IMR-90 (cell line): ENCODE results near the gene TBC1D22A.

ENCODE experiments used
- BHLHE40 ChIP-seq: fragments of 150-350 bp; IDR thresholded peaks from 2 replicates; pipeline ENCODE4 v1.6.1; 2016; ENCODE audit warnings: mild to moderate bottlenecking, low read depth, low read length
- CEBPB ChIP-seq: IDR thresholded peaks from 2 replicates; pipeline ENCODE4 v1.6.1; 2012; ENCODE audit warnings: low read depth, low read length, improper control_type of control experiment
- CTCF ChIP-seq: conservative IDR thresholded peaks from 2 replicates; pipeline ENCODE4 v1.5.1; 2012; ENCODE audit warnings: mild to moderate bottlenecking, low read depth, low read length, improper control_type of control experiment
- FOS ChIP-seq: fragments of 150-350 bp; IDR thresholded peaks from 2 replicates; pipeline ENCODE4 v1.6.1; 2016; ENCODE audit warnings: low read depth, low read length
- MAFK ChIP-seq: IDR thresholded peaks from 2 replicates; pipeline ENCODE4 v1.6.1; 2012; ENCODE audit warnings: low read depth, low read length, improper control_type of control experiment
- MXI1 ChIP-seq: IDR thresholded peaks from 2 replicates; pipeline ENCODE4 v1.6.1; 2012; ENCODE audit warnings: low read depth, mild to moderate bottlenecking, low read length, moderate library complexity, borderline replicate concordance
- POLR2A ChIP-seq: IDR thresholded peaks from 2 replicates; pipeline ENCODE4 v1.6.1; 2012; ENCODE audit warnings: mild to moderate bottlenecking, low read depth, low read length
- RAD21 ChIP-seq: IDR thresholded peaks from 2 replicates; pipeline ENCODE4 v1.6.1; 2012; ENCODE audit warnings: low read length, improper control_type of control experiment
- RCOR1 ChIP-seq: IDR thresholded peaks from 2 replicates; pipeline ENCODE4 v1.6.1; 2012; ENCODE audit warnings: mild to moderate bottlenecking, low read length, improper control_type of control experiment; ENCODE audit not compliant: insufficient replicate concordance
- RFX5 ChIP-seq: IDR thresholded peaks from 2 replicates; pipeline ENCODE4 v1.8.0; 2012; ENCODE audit warnings: low read depth, mild to moderate bottlenecking, low read length, moderate library complexity
- USF2 ChIP-seq: fragments of 150-350 bp; IDR thresholded peaks from 2 replicates; pipeline ENCODE4 v1.6.1; 2017; ENCODE audit warnings: mild to moderate bottlenecking, antibody characterized with exemption, low read length, low read depth
- TF ChIP-seq, protein P1 (sequence below): fragments of 150-350 bp; IDR thresholded peaks from 2 replicates; pipeline ENCODE4 v1.6.1; 2016; ENCODE audit warnings: low read depth, mild to moderate bottlenecking, low read length, moderate library complexity, borderline replicate concordance

DNA sequence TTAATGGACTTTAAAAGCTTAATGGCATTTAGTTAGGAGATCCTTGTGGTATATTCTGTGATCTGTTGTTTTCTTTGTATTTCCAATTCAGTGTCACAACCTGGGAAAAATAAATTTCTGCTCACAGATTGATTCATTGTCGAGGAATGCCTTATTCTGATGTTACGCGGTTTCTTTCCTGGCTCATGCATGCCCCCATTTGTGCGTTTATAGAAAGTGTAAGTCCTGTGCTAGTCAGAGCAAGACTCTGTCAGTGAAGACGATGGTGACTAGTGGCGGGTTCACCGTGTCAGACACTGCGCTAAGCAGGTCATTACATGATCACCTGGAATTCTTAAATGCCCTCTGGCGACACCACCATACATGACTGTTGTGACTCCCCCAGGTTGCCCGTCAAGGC, 169.4 kb downstream of the TBC1D22A start:
- TF ChIP-seq POLR2A, result no peak
- TF ChIP-seq CTCF, result no peak
- no peak for TF ChIP-seq USF2
- TF ChIP-seq CEBPB, result no peak
- no peak for TF ChIP-seq RCOR1
- TF ChIP-seq RAD21, result no peak
- TF ChIP-seq MXI1, result no peak
- TF ChIP-seq, protein P1, sequence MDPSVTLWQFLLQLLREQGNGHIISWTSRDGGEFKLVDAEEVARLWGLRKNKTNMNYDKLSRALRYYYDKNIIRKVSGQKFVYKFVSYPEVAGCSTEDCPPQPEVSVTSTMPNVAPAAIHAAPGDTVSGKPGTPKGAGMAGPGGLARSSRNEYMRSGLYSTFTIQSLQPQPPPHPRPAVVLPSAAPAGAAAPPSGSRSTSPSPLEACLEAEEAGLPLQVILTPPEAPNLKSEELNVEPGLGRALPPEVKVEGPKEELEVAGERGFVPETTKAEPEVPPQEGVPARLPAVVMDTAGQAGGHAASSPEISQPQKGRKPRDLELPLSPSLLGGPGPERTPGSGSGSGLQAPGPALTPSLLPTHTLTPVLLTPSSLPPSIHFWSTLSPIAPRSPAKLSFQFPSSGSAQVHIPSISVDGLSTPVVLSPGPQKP, result no peak
- no peak for TF ChIP-seq RFX5
- no peak for TF ChIP-seq MAFK
- TF ChIP-seq BHLHE40, result no peak
- no peak for TF ChIP-seq FOS
